Thyroid gland (tissue), 4 donors: ENCODE results near the gene LSG1.
A peak's percentile ranks its signal among the peaks of the same experiment; 100 is the strongest.

ENCODE experiments used
- CTCF ChIP-seq, 6 experiments: fragments of 200-600 bp in 3 of 6; fragments of 450-650 bp in 3 of 6; sonication (generic) in 3 of 6; IDR thresholded peaks; one replicate each; pipeline ENCODE4 v1.5.1; 2016 to 2019; ENCODE audit warnings: antibody characterized with exemption in 6 of 6, mild to moderate bottlenecking in 2 of 6, inconsistent platforms in 1 of 6, moderate library complexity in 1 of 6
- POLR2A ChIP-seq, 2 donors: fragments of 450-650 bp; IDR thresholded peaks; one replicate each; pipeline ENCODE4 v1.6.1; 2017; ENCODE audit warnings: antibody characterized with exemption in 2 of 2, mild to moderate bottlenecking in 2 of 2, moderate library complexity in 1 of 2

DNA sequence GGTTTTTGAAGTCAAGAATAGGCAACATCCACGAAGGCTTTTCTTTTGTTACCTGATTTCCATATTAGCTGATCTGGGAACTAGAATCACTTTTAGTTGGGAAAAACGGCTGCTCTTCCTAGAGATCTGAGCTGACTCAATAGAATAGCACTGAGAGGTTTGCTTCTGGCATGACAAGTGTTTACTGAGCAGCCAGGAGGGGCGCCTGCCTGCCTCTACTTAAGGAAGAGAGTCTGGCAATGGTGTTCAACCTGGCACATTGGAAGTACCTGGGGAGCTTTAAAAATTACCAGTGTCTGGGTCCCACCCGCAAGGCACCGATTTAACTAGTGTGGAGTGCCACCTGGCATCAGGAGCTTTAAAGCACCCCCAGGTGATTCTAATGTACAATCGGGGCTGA is 48.1 kb upstream of the LSG1 start:
- TF ChIP-seq CTCF (IDR thresholded peaks at IDR 0.05) (peak in 3 of 6 experiments; percentile 9 to 33 (median 27)), POLR2A (IDR thresholded peaks at IDR 0.05) (no peak)
